ENCODE data around the gene SH3PXD2A.

Gene SH3PXD2A

GRCh38 chr10:103558911-103559310 is 296.5 kb downstream of the SH3PXD2A start:
- in situ Hi-C loops (cut with MboI; ENCODE audit: low sequenced_read_pairs): no loop called here

DNA sequence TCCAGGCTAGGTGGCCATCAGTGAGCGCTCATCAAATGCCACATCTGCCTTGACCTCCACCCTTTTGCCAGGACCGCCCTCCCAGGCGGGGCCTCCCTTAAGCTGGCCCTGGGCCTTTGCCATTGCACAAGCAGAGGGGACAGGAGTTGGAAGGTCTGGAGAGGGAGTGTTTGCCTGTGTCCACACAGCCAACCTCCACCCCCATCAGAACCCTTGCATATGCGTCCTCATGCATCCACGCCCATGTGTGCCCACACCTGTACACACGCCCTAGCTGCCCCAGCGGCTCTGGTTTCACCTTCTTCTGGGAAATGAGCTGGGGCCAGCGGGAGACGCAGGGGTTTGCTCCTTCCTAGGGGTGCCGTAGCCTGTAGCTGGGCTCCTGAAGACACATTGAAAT is 297.9 kb downstream of the SH3PXD2A start:
- in situ Hi-C loops (cut with MboI; ENCODE audit: low sequenced_read_pairs): no loop called here

- in situ Hi-C loops (cut with MboI; ENCODE audit: low sequenced_read_pairs): no loop called here
Measured at GRCh38 chr10:103556383-103557007, 298.9 kb downstream of the SH3PXD2A start.

GRCh38 chr10:103555712-103556111 is 299.7 kb downstream of the SH3PXD2A start:
- in situ Hi-C loops (cut with MboI; ENCODE audit: low sequenced_read_pairs): no loop called here

GRCh38 chr10:103555325-103555649 is 300.1 kb downstream of the SH3PXD2A start:
- in situ Hi-C loops (cut with MboI; ENCODE audit: low sequenced_read_pairs): no loop called here

- in situ Hi-C loops (cut with MboI; ENCODE audit: low sequenced_read_pairs): no loop called here
Measured at GRCh38 chr10:103554488-103555324, 300.7 kb downstream of the SH3PXD2A start.

- in situ Hi-C loops (cut with MboI; ENCODE audit: low sequenced_read_pairs): no loop called here
Measured at GRCh38 chr10:103553743-103554487, 301.5 kb downstream of the SH3PXD2A start.

DNA sequence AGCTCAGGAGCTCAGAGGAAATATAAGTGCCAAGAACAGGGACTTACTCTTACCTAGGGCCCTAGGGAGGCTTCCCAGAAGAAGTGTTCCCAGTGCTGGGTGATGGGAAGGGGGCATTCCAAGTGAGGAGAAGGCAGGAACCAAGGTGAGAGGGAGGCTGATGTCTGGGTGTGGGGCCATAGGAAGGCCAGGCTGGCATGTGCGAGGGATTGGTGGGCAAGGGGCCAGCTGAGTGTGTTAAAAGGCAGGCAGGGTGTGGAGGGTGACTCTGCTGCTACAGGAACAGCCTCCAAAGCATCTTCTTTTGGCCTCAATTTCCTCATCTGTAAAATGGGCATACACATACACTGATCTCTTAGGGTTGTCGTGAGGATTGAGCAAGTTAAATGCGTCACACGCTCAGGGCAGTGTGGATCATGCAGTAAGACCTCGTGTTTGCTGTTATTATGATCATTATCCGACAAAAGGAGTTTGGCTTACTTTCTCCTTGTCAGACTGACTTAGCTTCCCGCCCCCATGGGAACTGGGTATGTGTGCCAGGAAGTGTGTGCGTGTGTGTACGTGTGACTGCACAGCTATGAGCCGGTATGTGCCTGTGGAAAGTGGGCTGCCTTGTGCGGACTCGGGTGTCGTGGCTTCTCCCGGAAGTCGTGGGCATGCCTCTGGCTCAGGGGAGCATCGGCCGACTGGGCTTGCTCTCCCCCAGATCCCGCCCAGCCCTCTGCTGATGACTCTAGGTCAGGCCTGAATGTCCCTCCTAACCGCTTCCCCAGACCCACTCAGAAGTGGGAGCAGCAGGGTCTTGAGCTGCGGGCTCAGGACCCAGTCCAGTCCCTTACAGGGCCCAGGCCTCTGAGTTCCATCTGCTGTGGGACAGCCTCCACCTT is 302.3 kb downstream of the SH3PXD2A start:
- in situ Hi-C loops (cut with MboI; ENCODE audit: low sequenced_read_pairs): no loop called here

DNA sequence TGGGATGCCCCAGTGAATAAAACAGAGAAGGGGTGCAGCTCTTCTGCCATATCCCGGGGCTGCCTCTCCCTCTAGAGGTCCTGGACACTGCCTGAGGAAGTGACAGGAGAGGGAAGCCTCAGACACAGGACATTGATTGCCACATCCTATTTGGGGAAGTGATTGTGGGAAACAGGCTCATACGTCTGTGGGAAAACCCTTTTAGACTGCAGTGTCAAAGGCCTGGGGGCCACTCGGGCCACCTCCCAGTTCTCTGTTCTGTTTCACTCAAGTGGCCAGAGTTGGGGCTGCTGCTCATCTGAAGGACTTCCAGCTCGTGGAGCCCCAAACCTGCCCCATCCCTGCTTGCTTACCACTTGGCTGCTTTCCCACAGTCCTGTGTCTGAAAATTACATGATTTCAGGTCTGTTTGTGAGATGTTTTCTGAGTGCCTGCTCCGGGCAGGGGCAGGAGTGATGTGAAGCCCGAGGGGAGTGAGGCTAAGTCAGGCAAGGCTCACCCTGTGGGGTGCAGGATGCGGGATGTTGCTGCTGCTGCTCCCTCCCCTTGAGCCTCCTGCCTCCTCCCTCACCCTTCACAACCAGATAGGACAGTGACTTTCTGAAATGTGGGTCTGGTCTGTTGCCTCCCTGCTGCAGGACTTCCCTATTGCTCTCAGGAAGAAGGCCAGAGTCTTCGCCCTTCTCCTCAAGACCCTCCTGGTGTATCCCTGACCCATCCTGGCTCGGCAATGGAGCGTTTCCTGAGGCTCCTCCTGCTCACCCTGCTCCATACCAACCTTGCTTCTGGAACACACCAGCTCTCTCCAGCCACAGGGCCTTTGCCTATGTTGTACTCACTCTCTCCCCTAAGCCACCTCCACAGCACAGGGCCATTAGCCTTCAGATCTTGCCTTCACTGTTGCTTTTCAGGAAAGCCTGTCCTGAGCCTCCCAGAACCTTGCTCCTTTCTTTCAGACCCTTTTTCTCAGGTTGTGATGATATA is 303.5 kb downstream of the SH3PXD2A start:
- in situ Hi-C loops (cut with MboI; ENCODE audit: low sequenced_read_pairs): no loop called here

- in situ Hi-C loops (cut with MboI; ENCODE audit: low sequenced_read_pairs): no loop called here
Measured at GRCh38 chr10:103550229-103550628, 305.1 kb downstream of the SH3PXD2A start.

GRCh38 chr10:103549349-103549685 is 306.1 kb downstream of the SH3PXD2A start:
- in situ Hi-C loops (cut with MboI; ENCODE audit: low sequenced_read_pairs): no loop called here

- in situ Hi-C loops (cut with MboI; ENCODE audit: low sequenced_read_pairs): no loop called here
Measured at GRCh38 chr10:103548581-103549348, 306.6 kb downstream of the SH3PXD2A start.

GRCh38 chr10:103548006-103548405 is 307.4 kb downstream of the SH3PXD2A start:
- in situ Hi-C loops (cut with MboI; ENCODE audit: low sequenced_read_pairs): no loop called here

DNA sequence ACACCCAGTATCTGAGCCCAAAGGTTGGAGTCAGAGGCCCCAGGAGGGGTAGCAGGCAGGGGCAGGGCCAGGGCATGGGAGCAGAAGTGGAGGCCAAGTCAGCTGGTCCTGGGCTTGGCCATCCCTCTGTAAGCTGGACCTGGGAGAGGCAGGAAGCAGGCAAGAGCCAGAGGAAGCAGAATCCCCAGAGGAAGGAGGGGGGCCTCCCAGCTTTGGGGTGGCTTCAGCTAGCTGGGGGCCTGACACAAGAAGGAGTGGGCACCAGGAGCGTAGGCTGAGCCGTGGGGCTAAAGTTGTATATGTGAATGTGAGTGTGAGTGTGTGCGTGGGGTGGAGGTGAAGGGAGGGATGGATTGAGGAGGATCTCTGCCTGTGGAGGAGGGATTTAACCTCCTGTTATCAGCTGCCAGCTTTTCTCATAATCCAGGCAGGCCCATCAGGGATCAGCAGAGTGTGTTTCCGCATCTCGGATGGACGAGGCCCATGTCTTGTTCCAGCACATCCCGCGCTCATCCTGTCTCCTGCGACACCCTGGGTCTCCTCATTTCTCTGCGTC is 307.9 kb downstream of the SH3PXD2A start:
- in situ Hi-C loops (cut with MboI; ENCODE audit: low sequenced_read_pairs): no loop called here

DNA sequence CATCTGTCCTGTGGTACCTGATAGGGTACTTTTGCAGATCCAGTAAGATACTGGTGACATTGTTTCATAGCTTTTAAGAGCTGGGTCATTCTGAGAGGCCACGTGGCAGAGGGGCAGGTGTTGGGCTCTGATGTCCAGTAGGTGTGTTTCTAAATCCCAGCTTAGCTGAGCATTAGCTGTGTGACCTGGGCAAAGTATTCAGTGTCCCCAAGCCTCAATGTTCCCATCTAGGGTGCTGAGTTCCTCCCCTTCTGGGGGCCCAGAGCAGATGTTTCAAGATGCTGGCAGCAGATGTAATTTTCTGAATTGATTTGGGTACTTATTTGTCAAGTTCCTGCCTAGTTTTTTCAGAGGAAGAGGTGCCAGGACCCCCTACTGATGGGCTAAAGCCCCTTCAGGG is 309.0 kb downstream of the SH3PXD2A start:
- in situ Hi-C loops (cut with MboI; ENCODE audit: low sequenced_read_pairs): no loop called here

GRCh38 chr10:103545771-103546281 is 309.6 kb downstream of the SH3PXD2A start:
- in situ Hi-C loops (cut with MboI; ENCODE audit: low sequenced_read_pairs): no loop called here

DNA sequence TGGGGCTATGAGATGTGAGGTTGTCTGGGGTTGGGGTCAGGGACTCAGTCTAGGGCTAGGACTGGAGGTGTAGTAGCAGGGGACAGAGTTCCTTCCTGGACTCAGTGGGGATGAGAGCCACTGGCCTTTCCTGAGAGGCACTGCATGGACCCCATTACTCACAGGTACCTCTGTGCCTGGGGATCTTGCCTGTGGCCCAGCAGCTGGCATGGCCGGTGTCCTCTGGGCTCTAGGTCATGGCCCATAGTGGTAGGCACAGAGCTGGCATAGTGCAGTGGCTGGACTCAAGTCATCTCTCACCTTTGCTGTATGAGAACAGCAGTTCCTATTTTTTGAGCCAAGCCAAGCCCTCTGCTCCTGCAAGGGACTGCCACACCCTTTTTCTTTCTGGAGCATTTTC is 310.0 kb downstream of the SH3PXD2A start:
- in situ Hi-C loops (cut with MboI; ENCODE audit: low sequenced_read_pairs): no loop called here

DNA sequence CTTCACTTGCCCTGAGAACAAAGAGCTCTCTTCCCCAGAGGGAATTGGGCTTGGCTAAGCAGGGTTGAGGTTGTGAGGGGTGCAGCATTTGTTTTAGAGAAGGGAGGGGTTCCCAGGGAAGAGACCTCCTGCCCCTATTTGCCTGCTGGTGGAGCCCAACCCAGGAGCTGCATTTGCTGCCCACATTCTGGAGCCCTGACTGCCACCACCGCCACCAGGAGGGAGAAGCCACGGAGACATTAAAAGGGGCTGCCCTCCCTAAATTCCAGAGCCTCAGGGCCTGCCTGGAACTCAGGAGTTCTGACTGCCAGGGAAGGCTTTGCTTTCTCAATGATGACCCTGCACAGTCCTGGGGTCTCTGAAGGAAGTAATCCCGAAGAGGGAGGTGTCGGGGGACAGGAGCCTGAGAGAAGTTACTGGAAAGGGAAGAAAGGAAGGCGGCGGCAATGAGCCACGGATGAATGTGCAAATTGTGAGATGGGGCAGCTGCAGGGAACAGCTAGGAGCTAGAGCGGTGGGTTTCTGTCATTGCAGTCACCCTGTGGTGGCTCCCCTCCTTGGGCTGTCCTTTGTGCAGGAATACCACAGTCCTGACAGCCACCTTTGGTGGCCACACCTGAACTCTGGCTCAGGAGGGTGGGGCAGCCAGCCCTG is 310.6 kb downstream of the SH3PXD2A start:
- in situ Hi-C loops (cut with MboI; ENCODE audit: low sequenced_read_pairs): no loop called here

Data from HL-60/S4 treated with retinoic acid at 250 ng/mL for 4 days and 3 days (cell line).